ENCODE measurements around the gene MTHFD1L. TPM values are rescaled to one million over a fixed set of nuclear protein-coding genes. Genes with fewer than 3 reads are reported as not detected.

MTHFD1L gene
- total and polyA plus RNA-seq, 2 donors from 2014 or later: 4.7 to 39.6 TPM

GRCh38 chr6:150949526-150949925 is 84.0 kb downstream of the MTHFD1L start:
- intact Hi-C loops (cut with DNase I): no loop called here
- no peak for FAIRE-seq

GRCh38 chr6:150953851-150954250 is 88.3 kb downstream of the MTHFD1L start:
- no peak overlapping the region for H3K4me3 ChIP-seq (ENCODE audit: low read length in 3 of 3)
- intact Hi-C loops (cut with DNase I): no loop called here
- FAIRE-seq (no peak), DNase-seq (no peak)
- no peaks in the 10 kb centered on the region for H3K4me1 ChIP-seq (ENCODE audit: control insufficient read depth in 2 of 3, insufficient read depth in 2 of 3, low read depth in 1 of 3, low read length in 3 of 3)
- TF ChIP-seq CTCF (IDR thresholded peaks at IDR 0.05; ENCODE audit: borderline replicate concordance, extremely low read depth, insufficient read depth): no peak
- H3K9me3 ChIP-seq (ENCODE audit: control insufficient read depth in 2 of 3, insufficient read depth in 1 of 3, low read length in 3 of 3): no peaks in the 10 kb centered on the region
- H3K27ac ChIP-seq (ENCODE audit: low read depth in 2 of 2, low read length in 2 of 2): no peak overlapping the region
- peaks cover 0 to 5% (median 0%) of the 10 kb centered on the region in 3 donors for H3K36me3 ChIP-seq (ENCODE audit: control insufficient read depth in 2 of 3, insufficient read depth in 3 of 3, low read length in 3 of 3)
- H3K27me3 ChIP-seq (ENCODE audit: control insufficient read depth, insufficient read depth, low read length): no peaks in the 10 kb centered on the region
- H3K9ac ChIP-seq (ENCODE audit: low read length in 3 of 3): no peak overlapping the region

More at GRCh38 chr6:150949526-150949925, 84.0 kb downstream of the MTHFD1L start:
- Histone ChIP-seq H3K27me3 (ENCODE audit: control insufficient read depth, insufficient read depth, low read length) (no peaks in the 10 kb centered on the region), H3K36me3 (ENCODE audit: control insufficient read depth in 2 of 3, insufficient read depth in 3 of 3, low read length in 3 of 3) (peaks cover 0 to 5% (median 0%) of the 10 kb centered on the region in 3 donors), H3K9ac (ENCODE audit: low read length in 3 of 3) (no peak overlapping the region), H3K4me1 (ENCODE audit: control insufficient read depth in 2 of 3, insufficient read depth in 2 of 3, low read depth in 1 of 3, low read length in 3 of 3) (no peaks in the 10 kb centered on the region), H3K27ac (ENCODE audit: low read depth in 2 of 2, low read length in 2 of 2) (no peak overlapping the region), H3K9me3 (ENCODE audit: control insufficient read depth in 2 of 3, insufficient read depth in 1 of 3, low read length in 3 of 3) (no peaks in the 10 kb centered on the region), H3K4me3 (ENCODE audit: low read length in 3 of 3) (no peak overlapping the region)
- no peak for DNase-seq
- TF ChIP-seq CTCF (IDR thresholded peaks at IDR 0.05; ENCODE audit: borderline replicate concordance, extremely low read depth, insufficient read depth): no peak

GRCh38 chr6:150959166-150959565 is 93.7 kb downstream of the MTHFD1L start:
- Histone ChIP-seq H3K4me1 (ENCODE audit: control insufficient read depth in 2 of 3, insufficient read depth in 2 of 3, low read depth in 1 of 3, low read length in 3 of 3) (peaks cover 0 to 3% (median 0%) of the 10 kb centered on the region in 3 donors), H3K9me3 (ENCODE audit: control insufficient read depth in 2 of 3, insufficient read depth in 1 of 3, low read length in 3 of 3) (no peaks in the 10 kb centered on the region), H3K36me3 (ENCODE audit: control insufficient read depth in 2 of 3, insufficient read depth in 3 of 3, low read length in 3 of 3) (no peaks in the 10 kb centered on the region), H3K27me3 (ENCODE audit: control insufficient read depth, insufficient read depth, low read length) (no peaks in the 10 kb centered on the region), H3K27ac (ENCODE audit: low read depth in 2 of 2, low read length in 2 of 2) (peak overlapping the region in 1 of 2 donors; percentile 48), H3K9ac (ENCODE audit: low read length in 3 of 3) (no peak overlapping the region), H3K4me3 (ENCODE audit: low read length in 3 of 3) (no peak overlapping the region)
- FAIRE-seq (no peak), DNase-seq (peak in 1 of 5 donors; percentile 20)
- TF ChIP-seq CTCF (IDR thresholded peaks at IDR 0.05; ENCODE audit: borderline replicate concordance, extremely low read depth, insufficient read depth): no peak
- intact Hi-C loops (cut with DNase I): no loop called here

GRCh38 chr6:150962436-150962835 is 96.9 kb downstream of the MTHFD1L start:
- TF ChIP-seq CTCF (IDR thresholded peaks at IDR 0.05; ENCODE audit: borderline replicate concordance, extremely low read depth, insufficient read depth): no peak
- intact Hi-C loops (cut with DNase I): no loop called here
- Histone ChIP-seq H3K9ac (ENCODE audit: low read length in 3 of 3) (no peak overlapping the region), H3K4me3 (ENCODE audit: low read length in 3 of 3) (no peak overlapping the region), H3K36me3 (ENCODE audit: control insufficient read depth in 2 of 3, insufficient read depth in 3 of 3, low read length in 3 of 3) (no peaks in the 10 kb centered on the region), H3K9me3 (ENCODE audit: control insufficient read depth in 2 of 3, insufficient read depth in 1 of 3, low read length in 3 of 3) (no peaks in the 10 kb centered on the region), H3K27me3 (ENCODE audit: control insufficient read depth, insufficient read depth, low read length) (no peaks in the 10 kb centered on the region), H3K27ac (ENCODE audit: low read depth in 2 of 2, low read length in 2 of 2) (no peak overlapping the region), H3K4me1 (ENCODE audit: control insufficient read depth in 2 of 3, insufficient read depth in 2 of 3, low read depth in 1 of 3, low read length in 3 of 3) (peaks cover 0 to 3% (median 0%) of the 10 kb centered on the region in 3 donors)
- FAIRE-seq (no peak), DNase-seq (no peak)

Data from kidney (tissue), 14 donors.